NCI-H82 treated with DMSO at 0.1 percent for 48 hours (cell line): Measurements from ENCODE around the gene HMGXB3.

Source experiments
- DNase-seq: peaks from one replicate; lab custom pipeline; 2025; ENCODE audit not compliant: unreplicated experiment; lab: John Stamatoyannopoulos, UW

The HMGXB3 gene

DNA sequence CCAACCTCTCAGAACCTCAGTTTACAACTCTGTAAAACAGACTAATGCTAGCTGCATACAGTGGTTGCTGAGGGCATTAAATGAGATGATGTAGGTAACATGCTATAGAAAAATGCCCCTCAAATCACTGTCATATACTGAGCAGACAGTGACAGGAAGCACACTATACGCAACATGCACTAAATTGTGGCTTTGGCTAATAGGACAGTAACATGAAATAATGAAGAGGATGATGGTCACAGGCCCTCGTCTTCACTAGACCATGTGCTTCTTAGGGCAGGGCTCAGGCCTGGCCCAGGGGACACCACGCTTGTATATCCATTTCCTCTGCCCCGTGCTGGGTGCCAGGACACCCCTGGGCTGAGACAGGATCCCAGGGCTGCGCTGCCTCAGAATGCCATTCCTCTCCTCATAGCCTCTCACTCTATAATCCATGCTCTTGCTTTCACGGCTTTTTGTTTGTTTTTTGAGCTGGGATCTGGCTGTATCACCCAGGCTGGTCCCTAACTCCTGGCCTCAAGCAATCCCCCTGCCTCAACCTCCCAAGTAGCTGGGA lies 66.9 kb downstream of the HMGXB3 start:
- no peak for DNase-seq

- DNase-seq = no peak
Observed at GRCh38 chr5:150068071-150068470, 67.5 kb downstream of the HMGXB3 start.

DNA sequence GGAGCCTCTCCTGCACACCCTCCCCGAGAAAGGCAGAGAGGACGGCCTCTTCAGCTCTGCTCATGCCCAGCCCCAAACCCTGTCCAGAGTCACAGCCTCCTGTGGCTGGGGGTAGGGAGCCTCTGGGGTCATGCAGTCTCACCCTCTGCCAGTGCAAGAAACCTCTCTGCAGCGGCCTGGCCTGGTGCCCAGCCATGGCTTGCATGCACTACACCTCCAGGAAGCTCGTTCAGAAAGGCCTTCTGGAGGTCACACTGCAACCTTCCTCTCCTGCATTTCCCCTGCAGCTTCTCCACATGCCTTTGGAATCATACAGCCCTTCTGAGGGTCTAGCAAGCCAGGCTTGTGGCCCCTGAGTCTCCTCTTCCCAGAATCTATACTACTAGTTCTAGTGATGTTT lies 67.9 kb downstream of the HMGXB3 start:
- DNase-seq = no peak

DNA sequence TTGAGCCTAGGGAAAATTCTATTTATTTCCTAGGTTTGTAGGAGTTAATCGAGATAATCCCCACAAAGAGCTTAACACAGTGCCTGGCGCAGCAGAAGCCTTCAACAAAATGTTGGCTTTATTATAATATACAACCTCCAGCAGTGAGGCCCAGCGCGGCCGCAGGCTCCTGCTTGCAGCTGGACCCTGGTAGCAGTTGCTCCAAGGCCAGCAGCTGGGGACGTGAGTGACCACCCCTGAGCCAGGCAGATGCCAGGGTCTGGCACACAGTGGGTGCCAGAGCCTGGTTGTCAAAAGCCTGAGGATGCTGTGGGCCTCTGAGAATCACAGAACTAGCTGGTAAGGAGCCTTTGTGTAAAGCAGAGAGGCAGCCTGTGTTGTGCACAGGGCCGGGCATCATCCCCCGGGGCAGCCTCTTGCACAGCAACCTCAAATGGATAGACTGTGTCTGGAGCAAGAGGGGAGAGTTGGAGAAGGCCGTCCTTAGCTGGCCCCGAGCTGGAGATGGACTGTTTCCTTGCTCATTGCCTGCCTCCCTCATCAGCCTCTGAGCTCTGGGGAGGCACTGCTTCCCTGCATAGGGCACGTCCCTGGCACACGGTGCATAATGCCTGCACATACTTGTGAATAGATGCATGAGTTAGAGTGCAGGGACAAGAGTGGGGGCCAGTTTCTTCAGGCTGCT lies 68.6 kb downstream of the HMGXB3 start:
- DNase-seq = no peak

- DNase-seq = no peak
Observed at GRCh38 chr5:150069672-150070627, 69.4 kb downstream of the HMGXB3 start.

DNA sequence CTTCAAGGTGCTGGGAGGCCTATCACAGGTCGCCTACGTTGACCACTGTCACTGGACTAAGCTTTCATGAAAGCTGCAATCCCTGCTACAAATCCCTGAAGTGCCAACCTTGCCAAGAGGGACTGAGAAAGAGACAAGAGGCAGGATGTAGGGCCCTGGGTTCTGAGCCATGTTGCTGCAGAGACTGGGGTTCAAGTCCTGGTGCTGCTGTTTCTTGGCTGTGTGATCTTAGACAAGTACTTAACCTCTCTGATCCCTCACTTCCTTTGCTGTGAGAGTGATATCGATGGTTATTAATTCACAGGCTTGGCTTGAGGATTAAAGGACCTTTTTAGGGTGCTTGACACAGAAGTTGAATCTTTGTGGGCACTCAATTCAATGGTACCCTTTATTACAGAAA lies 70.3 kb downstream of the HMGXB3 start:
- DNase-seq = no peak

DNA sequence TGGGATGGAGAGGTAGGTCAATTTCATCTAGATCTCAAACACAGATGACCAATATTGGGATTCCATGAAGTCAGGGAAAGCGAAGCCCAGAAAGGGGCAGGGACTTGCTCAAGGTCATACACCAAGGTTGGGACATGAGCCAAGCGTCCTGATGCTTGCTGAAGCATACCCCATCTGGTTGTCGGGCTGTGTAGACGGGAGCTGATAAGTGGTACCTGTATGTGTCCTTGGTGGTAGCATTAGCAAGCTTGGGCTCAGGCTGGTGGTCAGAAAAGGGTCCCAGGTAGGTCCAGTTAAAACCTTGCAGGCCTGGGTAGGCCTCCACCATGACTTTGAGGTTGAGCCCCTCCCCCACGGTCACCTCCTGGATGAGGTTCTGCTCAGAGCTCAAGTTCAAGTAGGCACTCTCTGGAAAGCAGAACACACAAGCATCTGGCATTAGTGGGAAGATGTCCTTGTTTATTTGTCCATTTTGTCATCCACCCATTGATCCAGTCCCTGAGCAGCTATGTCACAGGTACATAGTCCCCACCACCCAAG lies 72.6 kb downstream of the HMGXB3 start:
- DNase-seq = no peak

DNA sequence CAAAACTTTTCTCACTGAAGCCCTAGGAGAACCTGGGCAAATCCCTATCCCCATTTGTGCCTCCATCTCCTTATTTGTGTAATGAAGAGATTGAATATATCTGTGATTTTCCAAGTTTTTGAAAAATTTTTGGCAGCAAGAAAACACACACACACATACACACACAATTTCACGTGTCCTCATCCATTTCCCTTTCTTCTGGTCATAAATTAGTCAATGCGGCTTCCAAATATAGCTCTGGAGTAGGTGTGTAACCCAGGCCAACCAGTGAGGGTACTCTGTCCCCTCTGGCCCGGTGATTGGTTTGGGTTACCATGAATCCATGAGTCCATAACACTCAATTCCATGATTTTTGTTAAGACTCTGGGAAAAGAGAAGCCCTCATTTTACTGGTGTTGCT lies 73.1 kb downstream of the HMGXB3 start:
- DNase-seq = no peak

- no peak for DNase-seq
Observed at GRCh38 chr5:150075233-150075632, 74.7 kb downstream of the HMGXB3 start.

DNA sequence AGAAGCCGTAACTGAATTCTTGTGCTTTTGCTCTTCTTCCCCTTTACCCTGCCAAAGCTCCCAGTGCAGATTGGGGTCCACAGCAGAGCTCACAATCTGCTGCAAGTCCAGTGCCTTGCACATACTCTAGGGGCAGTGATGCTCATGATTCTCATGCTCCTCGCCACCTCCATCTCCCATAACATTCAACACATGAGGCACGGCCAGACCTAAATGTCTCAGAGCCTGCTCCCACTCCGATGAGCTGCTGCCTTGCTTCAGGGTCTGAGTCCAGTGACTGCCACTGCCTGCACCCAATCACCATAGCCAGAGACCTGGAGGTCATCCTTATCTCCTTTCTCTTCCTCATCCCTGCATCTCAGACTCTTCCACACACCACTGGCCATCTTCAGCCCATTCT lies 75.3 kb downstream of the HMGXB3 start:
- DNase-seq = no peak

DNA sequence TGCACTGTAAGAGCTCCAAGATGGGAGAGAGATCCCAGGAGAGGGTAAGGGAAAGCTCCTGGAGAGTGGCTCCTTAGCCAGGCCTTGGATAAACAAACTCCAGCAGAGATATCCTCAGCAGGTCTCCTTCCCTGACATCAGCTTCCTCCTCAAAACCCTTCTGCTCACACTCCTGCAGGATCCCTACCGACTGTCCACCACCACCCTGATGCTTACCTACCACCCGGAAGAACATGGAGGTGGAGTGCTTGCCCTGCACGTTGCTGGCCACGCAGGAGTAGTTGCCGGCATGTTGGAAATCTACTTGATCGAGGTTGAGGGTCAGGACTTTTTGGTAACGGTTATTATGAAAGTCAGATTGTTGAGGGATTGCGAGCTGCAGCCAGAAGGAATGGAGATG lies 76.5 kb downstream of the HMGXB3 start:
- DNase-seq = no peak

DNA sequence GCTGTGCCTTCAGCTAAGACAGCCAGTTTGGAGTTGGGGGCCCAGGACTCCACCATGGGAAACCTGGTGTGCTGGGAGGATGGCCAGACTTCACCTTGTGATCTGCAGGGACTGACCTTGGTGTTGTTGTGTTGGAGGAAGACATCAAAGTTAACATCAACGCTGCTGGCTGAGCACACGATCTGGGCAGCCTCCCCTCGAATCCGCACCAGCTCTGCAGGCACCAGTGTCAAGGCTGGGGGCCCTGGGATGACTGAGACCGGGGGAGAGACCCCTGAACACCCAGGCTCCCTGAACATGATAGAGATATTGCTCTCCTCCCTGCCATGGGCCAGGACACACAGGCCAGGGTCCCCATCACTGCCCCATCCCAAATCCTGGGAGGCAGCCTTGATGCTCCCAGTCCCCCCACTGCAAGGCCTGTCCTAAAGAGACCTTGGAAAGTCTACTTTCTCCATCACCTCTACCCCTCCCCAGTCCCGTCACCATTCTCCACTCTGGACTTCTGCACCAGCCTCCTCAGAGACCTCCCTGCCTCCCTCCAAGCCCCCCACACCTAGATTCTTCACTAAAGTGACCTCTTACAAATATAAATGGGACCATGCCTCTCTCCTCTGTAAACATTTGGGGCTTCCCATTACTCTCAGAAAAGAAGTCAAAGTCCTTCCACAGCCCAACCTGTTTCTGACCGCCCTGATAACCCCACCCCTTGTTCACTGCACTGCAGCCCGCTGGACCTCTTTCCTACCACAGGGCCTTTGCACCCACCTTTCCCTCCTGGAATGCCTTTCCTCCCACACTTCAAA lies 77.7 kb downstream of the HMGXB3 start:
- no peak for DNase-seq

DNA sequence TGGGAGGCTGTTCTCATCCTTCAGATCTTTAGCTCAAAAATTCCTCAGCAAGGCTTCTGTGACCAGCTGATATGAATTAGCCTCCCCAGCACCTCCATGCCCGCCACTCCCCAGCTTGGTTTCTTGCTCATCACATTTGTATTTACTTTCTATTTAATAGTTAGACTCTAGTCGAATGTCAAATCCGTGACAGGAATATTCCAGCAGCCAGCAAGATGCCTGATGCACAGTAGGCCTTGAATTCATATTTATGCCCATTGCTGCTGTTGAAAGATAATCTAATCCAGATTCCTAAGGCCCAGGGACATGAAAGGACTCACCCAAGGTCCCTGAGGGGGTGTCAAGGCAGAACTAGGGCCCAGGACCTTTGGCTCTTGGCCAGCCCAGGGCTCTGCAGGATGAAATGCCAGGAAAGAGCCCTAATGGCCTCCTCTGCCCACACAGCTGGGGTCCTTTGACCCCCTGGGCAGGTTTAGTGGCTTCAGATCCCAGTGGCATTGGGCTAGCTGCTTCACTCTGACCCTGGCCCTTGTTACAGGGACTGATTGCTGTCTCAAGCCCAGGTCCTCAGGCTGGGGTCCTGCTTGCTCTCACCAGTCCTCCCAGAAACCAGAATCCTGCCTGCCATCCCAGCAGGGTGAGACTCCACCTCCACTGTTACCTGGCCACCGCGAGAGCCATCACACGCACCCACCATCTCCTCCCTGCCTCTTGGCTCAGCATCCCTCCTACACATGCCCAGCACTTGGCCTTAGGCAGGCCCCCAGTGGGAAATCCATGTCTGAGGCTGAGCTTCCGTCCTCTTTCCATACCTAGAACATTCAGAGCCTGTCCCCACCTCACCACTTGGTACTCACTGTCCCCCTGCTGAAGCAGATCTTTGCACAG lies 78.5 kb downstream of the HMGXB3 start:
- DNase-seq = no peak

GRCh38 chr5:150079909-150080461 lies 79.4 kb downstream of the HMGXB3 start:
- DNase-seq = no peak

DNA sequence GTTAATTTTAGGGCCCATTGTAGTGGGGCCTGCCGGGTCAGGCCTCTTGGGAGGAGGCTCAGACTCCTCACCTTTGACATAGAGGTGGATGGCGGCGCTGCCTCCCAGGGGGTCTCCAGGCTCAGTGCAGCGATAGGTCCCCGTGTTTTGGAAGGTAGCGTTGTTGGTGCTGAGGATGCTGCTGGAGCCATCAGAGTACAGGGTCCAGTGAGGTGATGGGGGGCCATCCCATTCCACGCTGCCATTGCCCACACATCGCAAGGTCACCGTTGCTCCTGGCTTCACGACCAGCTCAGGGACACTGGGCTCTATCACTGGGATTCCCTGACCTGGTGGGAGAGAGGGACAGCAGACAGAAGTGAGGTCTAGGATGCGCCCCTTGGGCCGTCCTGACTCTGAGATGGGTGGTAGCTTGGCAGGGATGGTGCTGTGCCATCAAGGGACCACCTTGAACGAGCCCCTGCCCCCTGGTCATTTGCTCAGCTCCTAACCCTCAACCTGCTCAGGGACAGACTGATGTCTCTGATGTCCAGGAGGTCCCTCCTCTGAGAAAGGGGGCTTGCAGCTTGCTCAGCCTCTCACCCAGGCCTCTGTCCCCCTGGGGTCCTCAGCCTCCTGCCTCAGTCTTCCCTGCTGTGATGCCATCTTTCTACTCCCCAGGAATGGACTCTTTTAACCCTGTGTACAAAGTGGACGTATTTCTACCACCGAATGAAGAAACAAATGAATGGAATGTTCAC lies 80.3 kb downstream of the HMGXB3 start:
- DNase-seq = no peak

GRCh38 chr5:150081541-150082283 lies 81.2 kb downstream of the HMGXB3 start:
- no peak for DNase-seq

- DNase-seq = no peak
Observed at GRCh38 chr5:150082374-150082773, 81.8 kb downstream of the HMGXB3 start.

GRCh38 chr5:150082889-150083288 lies 82.3 kb downstream of the HMGXB3 start:
- DNase-seq = no peak
